Stimulated activated CD4-positive, alpha-beta T cell treated with anti-CD3 and anti-CD28 coated beads, Interleukin-12 subunit alpha, Interleukin-12 subunit beta, amount 100 ng/mL, for 4 hours (primary cell): ENCODE results near the gene TRAF1.

ENCODE experiments used
- DNase-seq: peaks from one replicate; pipeline ENCODE4 v3.0.0-alpha.2; 2020

TRAF1 gene

GRCh38 chr9:120922404-120923195 is 4.0 kb downstream of the TRAF1 start:
- DNase-seq: no peak

GRCh38 chr9:120921661-120922181 is 4.9 kb downstream of the TRAF1 start:
- DNase-seq: no peak

GRCh38 chr9:120920806-120921178 is 5.8 kb downstream of the TRAF1 start:
- no peak for DNase-seq

- no peak for DNase-seq
Observed at GRCh38 chr9:120919843-120920805, 6.5 kb downstream of the TRAF1 start.

GRCh38 chr9:120918931-120919842 is 7.4 kb downstream of the TRAF1 start:
- no peak for DNase-seq

- no peak for DNase-seq
Observed at GRCh38 chr9:120917929-120918762, 8.4 kb downstream of the TRAF1 start.

GRCh38 chr9:120916991-120917880 is 9.4 kb downstream of the TRAF1 start:
- no peak for DNase-seq

GRCh38 chr9:120916588-120916987 is 10.0 kb downstream of the TRAF1 start:
- no peak for DNase-seq

- DNase-seq: no peak
Observed at GRCh38 chr9:120915854-120916470, 10.6 kb downstream of the TRAF1 start.

- no peak for DNase-seq
Observed at GRCh38 chr9:120914953-120915352, 11.6 kb downstream of the TRAF1 start.

- no peak for DNase-seq
Observed at GRCh38 chr9:120914396-120914795, 12.2 kb downstream of the TRAF1 start.

GRCh38 chr9:120913647-120914264 is 12.8 kb downstream of the TRAF1 start:
- DNase-seq: no peak

- DNase-seq: no peak
Observed at GRCh38 chr9:120912958-120913646, 13.5 kb downstream of the TRAF1 start.

GRCh38 chr9:120911295-120911837 is 15.2 kb downstream of the TRAF1 start:
- no peak for DNase-seq

GRCh38 chr9:120910643-120911042 is 16.0 kb downstream of the TRAF1 start:
- no peak for DNase-seq

GRCh38 chr9:120909904-120910303 is 16.7 kb downstream of the TRAF1 start:
- DNase-seq: peak; percentile 51

- DNase-seq: no peak
Observed at GRCh38 chr9:120905315-120906164, 21.1 kb downstream of the TRAF1 start.

- DNase-seq: no peak
Observed at GRCh38 chr9:120904978-120905301, 21.7 kb downstream of the TRAF1 start.
